ENCODE results near the gene CNTN5. TPM values are rescaled to one million over a fixed set of nuclear protein-coding genes. Genes with fewer than 3 reads are reported as not detected.

CNTN5 gene
- total and polyA plus RNA-seq, 2 donors (not counting 1 experiment from before 2014, with no cell fraction given) = 0.17 TPM; not detected in 1

- Histone ChIP-seq H3K9me3 (ENCODE audit: control insufficient read depth, insufficient read depth, low read depth, low read length) (no peaks in the 10 kb centered on the region), H3K79me2 (ENCODE audit: control insufficient read depth, insufficient read depth, low read length) (no peaks in the 10 kb centered on the region), H3K4me1 (ENCODE audit: control insufficient read depth, extremely low read depth, insufficient read depth, low read length) (no peaks in the 10 kb centered on the region), H3K36me3 (ENCODE audit: control insufficient read depth, insufficient read depth, low read length) (no peaks in the 10 kb centered on the region), H4K20me1 (ENCODE audit: control insufficient read depth, extremely low read depth, insufficient read depth, low read length) (no peaks in the 10 kb centered on the region), H2AFZ (ENCODE audit: low read length) (no peak overlapping the region), H3K9ac (ENCODE audit: insufficient read depth, low read length) (no peak overlapping the region), H3K27me3 (ENCODE audit: control insufficient read depth, insufficient read depth, low read length) (no peaks in the 10 kb centered on the region), H3K27ac (ENCODE audit: insufficient read depth, low read length) (no peak overlapping the region), H3K4me2 (ENCODE audit: extremely low read depth, insufficient read depth, low read length) (no peak overlapping the region), H3K4me3 (replicated peaks in 1 of 4; ENCODE audit: control extremely low read depth in 1 of 4, insufficient read depth in 1 of 4, low read depth in 3 of 4, low read length in 4 of 4) (no peak overlapping the region)
- TF ChIP-seq EZH2 (IDR thresholded peaks at IDR 0.05; ENCODE audit: low read length, missing control alignments) (no peak), CTCF (conservative IDR thresholded peaks at IDR 0.05 in 1 of 2, IDR thresholded peaks at IDR 0.05 in 1 of 2; ENCODE audit: low read depth in 1 of 2, low read length in 2 of 2) (no peak)
- no peak for DNase-seq (ENCODE audit: low read depth in 2 of 2)
These were observed 1282.1 kb downstream of the CNTN5 start for GRCh38 chr11:100302824-100303223.

- H3K4me1 ChIP-seq (ENCODE audit: control insufficient read depth, extremely low read depth, insufficient read depth, low read length) = no peaks in the 10 kb centered on the region
- no peaks in the 10 kb centered on the region for H4K20me1 ChIP-seq (ENCODE audit: control insufficient read depth, extremely low read depth, insufficient read depth, low read length)
- H3K27ac ChIP-seq (ENCODE audit: insufficient read depth, low read length) = no peak overlapping the region
- H3K9ac ChIP-seq (ENCODE audit: insufficient read depth, low read length) = no peak overlapping the region
- no peak for DNase-seq (ENCODE audit: low read depth in 2 of 2)
- H3K27me3 ChIP-seq (ENCODE audit: control insufficient read depth, insufficient read depth, low read length) = no peaks in the 10 kb centered on the region
- no peak overlapping the region for H3K4me3 ChIP-seq (replicated peaks in 1 of 4; ENCODE audit: control extremely low read depth in 1 of 4, insufficient read depth in 1 of 4, low read depth in 3 of 4, low read length in 4 of 4)
- H3K79me2 ChIP-seq (ENCODE audit: control insufficient read depth, insufficient read depth, low read length) = no peaks in the 10 kb centered on the region
- H2AFZ ChIP-seq (ENCODE audit: low read length) = no peak overlapping the region
- no peaks in the 10 kb centered on the region for H3K36me3 ChIP-seq (ENCODE audit: control insufficient read depth, insufficient read depth, low read length)
- TF ChIP-seq CTCF (conservative IDR thresholded peaks at IDR 0.05 in 1 of 2, IDR thresholded peaks at IDR 0.05 in 1 of 2; ENCODE audit: low read depth in 1 of 2, low read length in 2 of 2) (no peak), EZH2 (IDR thresholded peaks at IDR 0.05; ENCODE audit: low read length, missing control alignments) (no peak)
- no peak overlapping the region for H3K4me2 ChIP-seq (ENCODE audit: extremely low read depth, insufficient read depth, low read length)
- H3K9me3 ChIP-seq (ENCODE audit: control insufficient read depth, insufficient read depth, low read depth, low read length) = no peaks in the 10 kb centered on the region
These were observed 1283.1 kb downstream of the CNTN5 start for GRCh38 chr11:100303897-100304296.

- TF ChIP-seq CTCF (conservative IDR thresholded peaks at IDR 0.05 in 1 of 2, IDR thresholded peaks at IDR 0.05 in 1 of 2; ENCODE audit: low read depth in 1 of 2, low read length in 2 of 2) = no peak
- no peak for TF ChIP-seq EZH2 (IDR thresholded peaks at IDR 0.05; ENCODE audit: low read length, missing control alignments)
- DNase-seq (ENCODE audit: low read depth in 2 of 2) = no peak
These were observed 1287.5 kb downstream of the CNTN5 start for GRCh38 chr11:100308202-100308601.

More at GRCh38 chr11:100308202-100308601, 1287.5 kb downstream of the CNTN5 start:
- Histone ChIP-seq H3K36me3 (ENCODE audit: control insufficient read depth, insufficient read depth, low read length) (no peaks in the 10 kb centered on the region), H3K9me3 (ENCODE audit: control insufficient read depth, insufficient read depth, low read depth, low read length) (no peaks in the 10 kb centered on the region), H3K9ac (ENCODE audit: insufficient read depth, low read length) (no peak overlapping the region), H3K4me1 (ENCODE audit: control insufficient read depth, extremely low read depth, insufficient read depth, low read length) (no peaks in the 10 kb centered on the region), H4K20me1 (ENCODE audit: control insufficient read depth, extremely low read depth, insufficient read depth, low read length) (no peaks in the 10 kb centered on the region), H3K27ac (ENCODE audit: insufficient read depth, low read length) (no peak overlapping the region), H2AFZ (ENCODE audit: low read length) (no peak overlapping the region), H3K4me3 (replicated peaks in 1 of 4; ENCODE audit: control extremely low read depth in 1 of 4, insufficient read depth in 1 of 4, low read depth in 3 of 4, low read length in 4 of 4) (no peak overlapping the region), H3K79me2 (ENCODE audit: control insufficient read depth, insufficient read depth, low read length) (no peaks in the 10 kb centered on the region), H3K4me2 (ENCODE audit: extremely low read depth, insufficient read depth, low read length) (no peak overlapping the region), H3K27me3 (ENCODE audit: control insufficient read depth, insufficient read depth, low read length) (no peaks in the 10 kb centered on the region)
